Measurements from ENCODE around the gene RDX.

The RDX gene

DNA sequence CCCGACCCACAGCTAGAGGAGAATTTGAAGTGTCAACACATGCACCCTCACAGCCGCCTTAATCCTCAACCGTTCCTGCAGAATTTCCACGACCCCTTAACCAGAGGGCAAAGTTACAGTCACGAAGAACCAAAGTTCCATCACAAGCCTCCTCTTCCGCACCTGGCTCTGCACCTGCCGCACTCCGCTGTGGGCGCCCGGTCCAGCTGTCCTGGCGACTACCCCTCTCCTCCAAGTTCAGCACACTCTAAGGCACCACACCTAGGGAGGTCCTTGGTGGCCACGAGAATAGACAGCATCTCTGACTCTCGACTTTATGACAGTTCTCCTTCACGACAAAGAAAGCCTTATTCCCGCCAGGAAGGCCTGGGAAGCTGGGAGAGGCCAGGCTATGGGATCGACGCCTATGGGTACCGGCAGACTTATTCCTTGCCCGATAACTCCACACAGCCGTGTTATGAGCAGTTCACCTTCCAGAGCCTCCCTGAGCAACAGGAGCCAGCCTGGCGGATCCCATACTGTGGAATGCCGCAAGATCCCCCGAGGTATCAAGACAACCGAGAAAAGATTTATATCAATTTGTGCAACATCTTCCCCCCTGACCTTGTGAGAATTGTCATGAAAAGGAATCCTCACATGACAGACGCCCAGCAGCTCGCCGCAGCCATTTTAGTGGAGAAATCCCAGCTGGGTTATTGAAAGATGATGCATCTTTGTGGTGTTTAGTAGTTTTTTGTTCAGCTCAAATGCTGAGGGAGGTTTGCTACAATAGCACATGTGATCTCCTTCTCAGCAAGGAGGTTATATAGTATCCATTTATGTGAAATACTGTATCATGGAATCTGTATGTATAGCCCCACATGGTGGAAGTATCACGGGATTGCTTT, 131.1 kb downstream of the RDX start:
- TF ChIP-seq, protein P1, sequence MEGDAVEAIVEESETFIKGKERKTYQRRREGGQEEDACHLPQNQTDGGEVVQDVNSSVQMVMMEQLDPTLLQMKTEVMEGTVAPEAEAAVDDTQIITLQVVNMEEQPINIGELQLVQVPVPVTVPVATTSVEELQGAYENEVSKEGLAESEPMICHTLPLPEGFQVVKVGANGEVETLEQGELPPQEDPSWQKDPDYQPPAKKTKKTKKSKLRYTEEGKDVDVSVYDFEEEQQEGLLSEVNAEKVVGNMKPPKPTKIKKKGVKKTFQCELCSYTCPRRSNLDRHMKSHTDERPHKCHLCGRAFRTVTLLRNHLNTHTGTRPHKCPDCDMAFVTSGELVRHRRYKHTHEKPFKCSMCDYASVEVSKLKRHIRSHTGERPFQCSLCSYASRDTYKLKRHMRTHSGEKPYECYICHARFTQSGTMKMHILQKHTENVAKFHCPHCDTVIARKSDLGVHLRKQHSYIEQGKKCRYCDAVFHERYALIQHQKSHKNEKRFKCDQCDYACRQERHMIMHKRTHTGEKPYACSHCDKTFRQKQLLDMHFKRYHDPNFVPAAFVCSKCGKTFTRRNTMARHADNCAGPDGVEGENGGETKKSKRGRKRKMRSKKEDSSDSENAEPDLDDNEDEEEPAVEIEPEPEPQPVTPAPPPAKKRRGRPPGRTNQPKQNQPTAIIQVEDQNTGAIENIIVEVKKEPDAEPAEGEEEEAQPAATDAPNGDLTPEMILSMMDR (IDR thresholded peaks at IDR 0.05; ENCODE audit: extremely low read depth, missing control alignments): no peak
- no peak for DNase-seq (ENCODE audit: low spot score)

DNA sequence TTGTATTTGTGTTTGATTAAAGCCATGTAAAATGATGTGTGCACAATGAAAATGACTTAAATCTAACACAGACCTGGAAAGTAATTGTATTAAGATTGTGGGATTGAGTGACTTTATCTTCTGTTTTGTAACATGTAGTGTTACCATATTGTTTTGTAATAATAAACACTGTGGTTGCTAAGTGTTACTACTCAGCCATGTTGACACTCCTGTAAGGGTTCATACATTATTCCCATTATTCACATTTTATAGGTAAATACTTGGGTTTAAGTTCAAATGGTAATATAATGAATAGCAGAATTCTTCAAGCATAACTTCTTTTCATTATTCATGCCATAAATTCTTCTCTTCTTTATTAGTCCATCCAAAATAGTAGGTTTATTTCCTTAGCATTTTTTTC, 134.2 kb downstream of the RDX start:
- TF ChIP-seq, protein P1 (IDR thresholded peaks at IDR 0.05; ENCODE audit: extremely low read depth, missing control alignments): no peak
- DNase-seq (ENCODE audit: low spot score): no peak

DNA sequence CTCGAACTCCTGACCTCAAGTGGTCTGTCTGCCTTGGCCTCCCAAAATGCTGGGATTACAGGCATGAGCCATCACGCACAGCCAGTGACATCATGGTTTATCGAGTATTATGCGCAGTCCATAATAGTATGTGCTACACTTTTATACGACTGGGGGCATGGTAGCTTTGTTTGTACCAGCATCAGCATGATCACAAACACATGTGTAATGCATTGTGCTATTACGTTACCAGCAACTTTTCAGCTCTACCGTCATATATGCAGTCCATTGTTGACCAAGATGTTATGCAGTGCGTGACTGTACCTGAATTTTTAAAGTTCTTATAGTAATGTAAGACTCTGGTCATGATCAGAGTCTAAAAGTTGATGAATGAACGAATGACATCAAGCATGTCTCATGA, 135.4 kb downstream of the RDX start:
- TF ChIP-seq, protein P1 (IDR thresholded peaks at IDR 0.05; ENCODE audit: extremely low read depth, missing control alignments): no peak
- DNase-seq (ENCODE audit: low spot score): no peak

DNA sequence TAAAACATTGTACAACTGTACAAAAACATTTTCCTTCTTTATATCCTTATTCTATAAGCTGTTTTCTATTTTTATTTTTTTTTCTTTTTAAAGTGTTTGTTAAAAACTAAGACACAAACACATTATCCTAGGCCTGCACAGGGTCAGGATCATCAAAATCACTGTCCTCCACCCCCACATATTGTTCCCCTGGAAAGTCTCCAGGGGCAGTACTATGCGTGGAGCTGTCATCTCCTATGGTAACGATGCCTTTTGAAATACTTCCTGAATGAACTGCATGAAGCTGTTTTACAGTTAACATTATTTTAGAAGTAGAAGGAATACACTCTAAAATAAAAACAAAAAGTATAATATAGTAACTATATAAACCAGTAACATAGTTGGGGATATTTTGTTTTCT, 136.0 kb downstream of the RDX start:
- DNase-seq (ENCODE audit: low spot score): no peak
- TF ChIP-seq, protein P1 (IDR thresholded peaks at IDR 0.05; ENCODE audit: extremely low read depth, missing control alignments): no peak

DNA sequence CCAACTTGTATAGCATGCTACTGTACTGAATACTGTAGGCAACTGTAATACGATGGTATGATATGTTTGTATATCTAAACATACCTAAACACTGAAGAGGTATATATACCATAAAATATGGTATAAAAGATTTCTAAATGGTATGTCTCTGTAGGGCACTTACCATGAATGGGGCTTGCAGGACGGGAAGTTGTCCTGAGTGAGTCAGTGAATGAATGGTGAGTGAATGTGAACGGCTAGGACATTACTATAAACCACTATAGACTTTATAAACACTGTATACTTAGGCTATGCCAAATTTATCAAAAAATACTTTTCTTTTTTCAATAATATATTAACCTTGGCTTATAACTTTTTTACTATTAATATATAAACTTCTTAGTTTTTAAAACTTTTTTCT, 136.4 kb downstream of the RDX start:
- TF ChIP-seq, protein P1 (IDR thresholded peaks at IDR 0.05; ENCODE audit: extremely low read depth, missing control alignments): no peak
- DNase-seq (ENCODE audit: low spot score): no peak

DNA sequence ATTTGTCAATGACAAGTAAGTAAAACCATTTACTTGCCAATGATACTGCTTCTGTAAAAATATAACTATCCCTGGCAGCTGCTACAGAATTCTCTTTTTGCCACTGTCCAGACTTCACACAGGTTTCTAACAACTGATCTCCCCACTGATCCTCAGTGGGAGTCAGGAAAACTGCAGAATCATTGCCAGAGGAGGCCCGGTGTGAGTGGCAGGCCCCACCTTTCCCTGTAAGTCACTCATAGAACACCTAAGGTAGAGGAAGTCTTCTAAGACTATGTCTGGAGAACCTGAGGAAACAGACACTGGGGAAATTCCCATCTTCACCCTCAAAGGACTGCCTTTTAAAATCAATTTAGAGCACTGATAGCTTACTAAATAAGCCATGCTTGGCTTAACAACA, 136.9 kb downstream of the RDX start:
- no peak for DNase-seq (ENCODE audit: low spot score)
- TF ChIP-seq, protein P1 (IDR thresholded peaks at IDR 0.05; ENCODE audit: extremely low read depth, missing control alignments): no peak

DNA sequence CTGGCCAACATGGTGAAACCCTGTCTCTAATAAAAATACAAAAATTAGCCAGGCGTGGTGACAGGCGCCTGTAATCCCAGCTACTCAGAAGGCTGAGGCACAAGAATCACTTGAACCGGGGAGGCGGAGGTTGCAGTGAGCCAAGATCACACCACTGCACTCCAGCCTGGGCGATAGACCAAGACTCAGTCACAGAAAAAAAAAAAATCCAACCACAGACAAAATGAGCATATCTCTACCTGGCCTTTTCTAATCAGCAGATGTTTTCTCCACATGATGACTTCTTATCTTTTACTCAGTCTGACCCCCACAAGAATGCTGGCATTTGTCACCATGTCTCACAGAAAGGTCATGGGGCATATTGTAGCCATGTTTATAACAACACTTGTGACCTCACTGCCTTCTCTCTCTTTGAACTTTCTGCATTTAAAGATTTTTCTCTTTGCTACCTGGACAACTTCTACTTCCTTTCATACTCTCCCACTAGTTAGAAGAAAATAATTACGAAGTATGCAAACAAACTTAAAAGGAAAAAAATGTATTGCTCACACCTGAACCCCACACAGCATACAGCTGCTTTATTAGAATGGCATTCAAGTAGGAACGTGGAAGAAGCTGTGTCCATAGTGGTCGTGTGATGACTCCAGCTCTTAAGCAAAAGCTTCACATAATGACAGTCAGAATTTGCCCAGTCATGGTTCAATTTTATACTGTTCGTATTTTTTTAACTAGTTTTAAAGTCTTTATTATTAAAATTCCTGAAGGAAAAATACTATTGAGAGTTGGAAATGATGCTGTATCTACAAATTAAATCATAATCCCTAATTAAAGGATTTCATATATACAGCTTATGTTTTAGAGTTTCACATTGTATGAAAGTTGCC, 137.9 kb downstream of the RDX start:
- TF ChIP-seq, protein P1 (IDR thresholded peaks at IDR 0.05; ENCODE audit: extremely low read depth, missing control alignments): no peak
- no peak for DNase-seq (ENCODE audit: low spot score)
